Medulla oblongata (tissue), 1 donor: ENCODE data around the gene ACSM6.
A peak's percentile ranks its signal among the peaks of the same experiment; 100 is the strongest.

ENCODE experiments used
- DNase-seq: peaks from one replicate; pipeline ENCODE4 v3.0.0-alpha.2; 2015; ENCODE audit errors: extremely low spot score

The ACSM6 gene

DNA sequence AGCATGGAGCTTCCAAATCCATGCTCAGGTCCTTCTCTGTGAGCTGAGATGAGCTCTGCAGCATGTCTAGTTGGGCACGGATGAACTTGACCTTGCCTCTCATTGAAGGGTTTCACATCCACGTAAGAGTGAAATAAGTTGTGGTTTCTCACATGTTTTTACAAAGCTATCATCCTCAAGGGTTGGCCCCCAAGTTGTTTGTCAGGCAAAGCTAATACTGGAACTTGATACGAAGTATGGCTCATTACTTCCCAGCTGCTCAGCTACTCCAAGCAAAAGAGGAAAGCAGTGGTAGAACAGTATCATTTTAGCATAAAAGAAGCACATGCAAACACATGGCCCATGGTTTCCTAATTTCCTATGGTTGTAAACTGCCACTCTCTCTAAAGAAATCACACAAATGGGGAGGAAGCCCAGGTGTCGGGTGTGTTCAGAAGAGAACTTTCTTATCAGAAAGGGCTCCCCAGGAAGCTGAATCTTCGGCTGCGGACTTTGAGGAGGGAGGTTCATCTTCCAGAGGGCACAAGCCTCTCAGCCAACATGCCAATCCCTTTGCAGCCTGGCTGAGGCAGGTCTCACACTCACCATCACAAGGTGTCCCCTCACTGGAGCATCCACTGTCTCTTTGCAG, 51.5 kb downstream of the ACSM6 start:
- no peak for DNase-seq

DNA sequence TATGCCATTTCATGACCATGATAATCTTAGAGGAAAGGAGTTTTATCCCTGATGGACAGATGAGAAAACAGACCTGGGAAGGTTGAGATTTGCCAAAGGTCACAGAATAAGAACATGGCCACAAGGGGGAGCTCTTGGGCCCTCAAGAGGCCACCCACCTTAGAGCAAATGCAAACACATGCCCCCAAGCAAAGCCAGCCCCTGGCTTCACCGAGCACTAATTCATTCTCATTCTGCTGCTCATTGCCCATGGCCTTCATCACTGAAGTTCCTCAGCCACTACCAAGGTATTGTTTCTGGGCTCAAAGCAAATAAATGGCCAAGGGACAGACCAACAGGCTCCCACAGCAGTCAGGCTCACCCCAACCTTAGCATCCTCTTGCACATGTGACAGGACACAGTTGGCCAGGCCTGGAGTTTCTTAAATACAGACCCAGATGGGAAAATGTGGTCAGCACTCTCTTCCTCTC, 52.6 kb downstream of the ACSM6 start:
- peak; percentile 71 for DNase-seq

DNA sequence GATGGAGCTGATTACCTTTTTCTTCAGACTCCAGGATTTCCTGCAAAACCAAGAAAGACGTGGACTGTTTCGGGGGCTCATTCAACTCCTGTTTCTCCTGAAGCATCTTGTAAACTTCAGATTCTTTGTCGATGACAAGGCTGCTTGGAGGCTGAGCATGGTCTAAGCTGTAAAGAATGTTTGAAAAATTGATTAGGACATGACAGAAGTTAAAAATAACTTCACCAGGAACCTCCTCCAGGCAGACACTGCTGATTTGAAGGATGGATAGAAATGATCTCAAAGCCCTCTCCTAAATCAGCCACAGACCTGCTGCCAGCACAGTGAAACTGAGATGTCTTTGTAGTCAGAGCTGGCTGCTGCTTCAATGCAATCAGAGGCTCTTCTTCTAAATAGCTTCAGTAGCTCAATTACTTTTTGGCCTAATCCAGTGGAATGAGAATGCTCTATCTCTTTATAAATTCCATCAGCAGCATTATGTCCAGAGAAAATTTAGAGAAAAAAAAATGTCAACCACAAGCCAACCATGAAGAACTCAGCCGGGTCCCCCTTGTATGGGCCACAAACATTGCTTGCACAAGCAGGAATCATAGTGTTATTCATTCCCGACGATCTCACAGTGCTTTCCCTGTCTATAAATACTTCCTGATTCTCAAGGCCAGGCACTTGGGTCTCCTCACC, 53.3 kb downstream of the ACSM6 start:
- DNase-seq, result no peak

DNA sequence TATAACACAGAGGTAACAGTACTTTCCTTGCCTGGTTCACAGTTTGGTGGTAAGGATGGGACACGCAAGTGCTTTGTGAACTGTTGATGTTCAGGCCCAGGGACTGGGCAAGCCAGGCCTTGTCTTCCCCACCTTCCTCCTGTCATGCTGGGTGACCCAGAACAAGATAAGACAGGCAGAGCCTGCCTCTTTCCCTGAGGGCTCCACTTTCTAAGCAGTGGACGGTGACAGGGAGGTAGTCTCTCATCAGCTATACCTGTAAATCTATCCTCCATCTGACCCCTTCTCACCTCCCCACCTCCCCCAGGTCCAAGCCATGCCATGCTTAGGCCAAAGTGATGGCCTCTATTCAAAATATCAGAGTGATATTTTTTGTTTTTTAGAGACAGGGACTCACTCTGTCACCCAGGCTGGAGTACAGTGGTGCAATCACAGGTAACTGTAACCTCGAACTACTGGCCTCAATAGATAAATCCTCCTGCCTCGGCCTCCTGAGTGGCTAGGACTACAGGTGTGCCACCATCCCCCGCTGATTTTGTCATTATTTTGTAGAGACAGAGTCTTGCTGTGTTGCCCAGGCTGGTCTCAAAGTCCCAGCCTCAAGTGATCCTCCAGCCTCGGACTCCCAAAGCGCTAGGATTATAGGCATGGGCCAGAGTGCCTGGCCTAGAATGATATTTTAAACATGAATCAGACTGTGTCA, 54.0 kb downstream of the ACSM6 start:
- DNase-seq, result no peak

DNA sequence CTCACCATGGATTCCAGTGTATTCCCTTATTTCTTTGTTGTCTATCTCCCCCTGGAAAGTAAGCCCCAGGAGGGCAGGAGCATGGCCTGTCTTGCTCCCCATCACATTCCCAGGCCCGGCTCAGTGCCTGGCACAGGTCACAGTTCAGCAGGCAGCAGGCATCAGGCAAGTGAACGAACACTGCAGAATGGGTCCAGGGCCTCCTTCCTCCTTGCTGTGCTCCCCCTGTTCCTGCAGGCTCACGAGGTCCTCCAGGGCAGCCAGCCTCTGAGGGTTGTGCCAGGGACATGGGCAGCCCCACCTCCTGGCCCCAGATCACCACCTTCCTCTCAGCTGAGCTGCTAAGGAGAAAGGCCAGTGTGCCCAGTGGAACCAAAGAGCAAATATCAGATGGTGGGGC, 55.0 kb downstream of the ACSM6 start:
- no peak for DNase-seq

DNA sequence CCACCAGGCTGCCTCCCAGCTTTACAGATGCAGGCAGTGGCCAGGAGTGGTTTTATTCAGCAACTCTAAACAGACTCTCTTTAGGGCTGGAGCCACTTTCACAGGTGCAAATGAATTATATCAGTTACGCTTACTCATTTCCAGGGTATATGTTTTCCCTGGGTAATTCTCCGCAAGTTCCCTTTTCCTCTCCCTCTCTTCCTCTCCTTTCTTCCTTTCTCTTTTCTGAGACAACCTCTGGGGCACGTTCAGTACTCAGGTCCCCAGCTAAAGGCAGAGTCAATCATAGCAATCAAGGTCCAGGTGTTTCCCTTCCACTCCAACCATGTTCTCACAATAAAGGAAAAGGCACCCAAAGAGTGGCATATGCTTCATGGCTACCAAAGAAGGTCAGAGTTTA, 55.4 kb downstream of the ACSM6 start:
- DNase-seq, result no peak

DNA sequence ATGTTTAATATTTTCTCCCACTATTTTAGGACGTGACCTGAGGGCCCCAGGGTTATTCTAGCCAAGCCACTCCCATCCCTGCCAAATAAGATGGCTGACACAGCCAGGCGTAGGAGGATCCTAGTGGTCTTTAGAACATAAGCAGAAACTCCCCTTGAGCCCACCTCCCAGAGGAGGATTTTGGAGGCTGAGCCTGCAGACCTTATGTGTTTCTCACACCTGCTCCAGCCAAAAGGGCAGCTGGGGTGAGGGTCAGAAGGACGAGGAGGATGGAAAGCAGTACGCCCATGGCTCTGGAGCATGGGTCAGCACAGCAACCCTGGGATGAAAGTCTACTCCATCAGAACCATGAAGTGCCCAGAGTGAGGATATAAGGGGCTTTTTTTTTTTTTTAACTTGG, 56.8 kb downstream of the ACSM6 start:
- DNase-seq, result no peak

DNA sequence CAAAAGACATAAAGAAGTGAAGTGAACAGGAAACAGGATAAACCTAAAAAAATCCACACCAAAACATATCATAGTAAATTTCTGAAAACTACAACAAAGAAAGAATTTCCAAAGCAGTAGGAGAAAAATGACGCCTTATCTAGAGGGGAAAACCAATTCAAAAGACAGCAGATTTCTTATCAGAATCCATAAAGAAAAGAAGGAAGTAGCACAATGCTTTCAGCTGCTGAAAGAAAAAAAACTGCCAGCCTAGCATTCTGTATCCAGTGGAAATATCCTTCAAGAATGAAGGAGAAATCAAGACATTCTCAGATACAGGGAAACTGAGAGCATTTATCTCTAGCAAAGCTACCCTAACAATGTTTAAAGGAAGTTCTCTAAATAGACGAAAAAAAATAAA, 59.0 kb downstream of the ACSM6 start:
- DNase-seq, result no peak

DNA sequence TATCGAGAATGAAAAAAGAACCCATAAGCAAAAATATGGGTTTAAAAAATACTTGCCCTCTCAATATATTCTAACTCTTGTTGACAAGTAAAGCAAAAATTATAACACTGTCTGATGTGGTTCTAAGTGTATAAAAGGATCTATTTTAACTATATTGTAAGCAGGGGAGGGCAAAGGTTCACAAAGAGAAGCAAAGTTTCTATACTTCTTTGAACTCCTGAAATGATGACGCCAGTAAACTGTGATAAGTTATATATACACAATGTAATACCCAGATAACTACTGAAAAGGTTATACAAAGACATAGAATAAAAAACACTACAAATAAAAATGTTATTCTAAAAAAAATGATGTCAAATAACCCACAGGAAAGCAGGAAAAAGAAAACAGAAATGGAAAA, 59.6 kb downstream of the ACSM6 start:
- DNase-seq, result no peak

DNA sequence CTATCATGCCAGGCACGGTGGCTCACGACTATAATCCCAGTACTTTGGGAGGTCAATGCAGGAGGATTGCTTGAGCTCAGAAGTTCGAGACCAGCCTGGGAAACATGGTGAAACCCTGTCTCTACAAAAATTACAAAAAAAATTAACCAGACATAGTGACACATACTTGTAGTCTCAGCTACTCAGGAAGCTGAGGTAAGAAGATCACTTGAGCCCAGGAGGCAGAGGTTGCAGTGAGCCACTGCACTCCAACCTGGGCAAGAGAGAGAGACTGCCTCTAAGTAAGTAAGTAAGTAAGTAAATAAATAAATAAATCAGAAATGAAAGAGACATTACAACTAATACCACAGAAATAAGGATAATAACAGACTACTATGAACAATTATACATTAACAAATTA, 60.6 kb downstream of the ACSM6 start:
- no peak for DNase-seq

DNA sequence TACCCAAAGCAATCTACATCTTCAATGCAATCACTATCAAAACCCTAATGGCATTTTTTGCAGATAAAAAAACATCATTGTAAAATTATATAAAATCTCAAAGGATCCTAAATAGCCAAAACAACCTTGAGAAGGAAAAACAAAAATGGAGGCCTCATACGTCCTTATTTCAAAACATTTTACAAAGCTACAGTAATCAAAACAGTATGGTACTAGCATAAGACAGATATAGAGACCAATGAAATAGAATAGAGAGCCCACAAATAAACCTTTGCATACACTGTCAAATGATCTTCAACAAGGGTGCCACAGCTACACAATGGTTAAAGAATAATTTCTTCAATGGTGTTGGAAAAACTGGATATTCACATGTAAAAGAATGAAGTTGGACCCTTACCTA, 62.2 kb downstream of the ACSM6 start:
- no peak for DNase-seq

DNA sequence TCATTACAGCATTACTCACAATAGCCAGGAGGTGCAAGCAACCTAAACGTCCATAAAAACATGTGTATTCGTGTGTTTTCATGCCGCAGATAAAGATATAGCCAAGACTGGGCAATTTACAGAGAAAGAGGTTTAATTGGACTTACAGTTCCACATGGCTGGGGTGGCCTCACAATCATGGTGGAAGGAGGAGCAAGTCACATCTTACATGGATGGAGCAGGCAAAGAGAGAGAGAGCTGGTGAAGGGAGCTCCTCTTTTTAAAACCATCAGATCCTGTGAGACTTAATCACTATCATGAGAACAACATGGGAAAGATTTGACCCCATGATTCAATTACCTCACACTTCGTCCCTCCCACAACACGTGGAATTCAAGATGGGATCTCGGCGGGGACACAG, 63.8 kb downstream of the ACSM6 start:
- no peak for DNase-seq

DNA sequence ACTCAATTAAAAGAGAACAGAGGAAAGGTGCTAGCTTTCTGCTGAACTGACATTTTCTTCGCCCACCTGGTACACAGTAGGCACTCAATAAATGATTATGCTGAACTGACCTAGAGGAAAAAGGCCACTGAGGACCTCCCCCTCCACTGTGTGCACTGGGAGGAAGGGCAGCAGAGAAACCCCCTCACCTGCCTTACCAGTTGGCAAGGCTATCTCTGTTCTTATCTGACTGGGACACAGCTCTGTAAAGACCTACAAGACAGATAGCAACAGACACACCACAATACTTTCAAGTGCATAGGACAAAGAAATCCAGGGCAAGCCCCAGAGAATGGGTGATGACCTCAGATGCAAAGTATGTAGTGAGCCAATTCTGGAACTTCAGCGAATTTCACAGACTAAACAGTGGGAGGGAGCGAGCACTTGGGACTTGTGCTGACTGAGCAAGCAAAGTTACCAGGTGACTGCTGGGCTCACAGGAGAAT, 66.4 kb downstream of the ACSM6 start:
- DNase-seq, result no peak

DNA sequence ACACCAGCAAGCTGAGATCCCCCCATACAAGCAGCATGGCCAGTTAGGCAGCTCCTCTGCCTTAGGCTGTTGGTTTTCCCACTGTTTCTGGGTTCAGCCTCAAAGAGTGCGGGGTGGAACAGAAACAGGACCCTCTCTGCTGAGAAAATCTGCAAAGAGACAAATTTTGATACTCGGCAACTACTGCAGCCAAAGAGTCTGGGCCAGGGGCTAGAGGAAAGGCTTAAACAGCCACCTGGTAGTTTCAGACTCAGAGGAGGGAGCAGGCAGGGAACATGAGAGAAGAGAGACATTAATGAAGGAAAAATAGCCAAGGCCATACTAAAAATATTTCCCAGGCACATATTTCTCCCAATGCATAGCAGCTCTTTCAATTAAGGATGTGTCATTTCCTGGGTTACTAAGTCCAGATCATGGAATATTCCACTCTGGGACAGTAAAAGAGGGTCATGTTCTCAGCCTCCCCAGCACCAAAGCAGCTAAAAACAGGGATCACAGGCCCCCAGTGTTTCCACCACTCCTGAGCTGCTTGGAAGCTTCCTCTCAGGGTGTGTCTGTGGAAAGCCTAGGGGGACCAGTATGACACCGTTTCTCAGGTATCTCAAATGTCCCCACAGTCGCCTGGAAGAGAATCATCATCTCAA, 67.0 kb downstream of the ACSM6 start:
- DNase-seq, result no peak

DNA sequence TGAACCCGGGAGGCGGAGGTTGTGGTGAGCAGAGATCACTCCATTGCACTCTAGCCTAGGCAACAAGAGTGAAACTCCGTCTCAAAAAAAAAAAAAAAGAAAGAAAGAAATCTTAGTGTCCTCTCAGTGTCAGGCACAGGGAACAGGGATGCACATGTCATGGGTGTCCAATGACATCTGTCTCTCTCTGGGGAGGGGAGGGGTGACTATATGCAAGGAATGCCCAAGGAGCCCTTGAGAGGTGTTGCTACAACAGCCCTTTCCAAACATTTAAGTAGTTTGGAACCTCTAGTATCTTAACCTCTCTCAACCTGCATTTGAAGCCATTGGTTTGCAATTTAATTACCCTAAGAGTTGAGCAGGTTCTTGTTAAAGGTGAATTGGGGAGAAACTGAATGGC, 67.9 kb downstream of the ACSM6 start:
- DNase-seq, result no peak

DNA sequence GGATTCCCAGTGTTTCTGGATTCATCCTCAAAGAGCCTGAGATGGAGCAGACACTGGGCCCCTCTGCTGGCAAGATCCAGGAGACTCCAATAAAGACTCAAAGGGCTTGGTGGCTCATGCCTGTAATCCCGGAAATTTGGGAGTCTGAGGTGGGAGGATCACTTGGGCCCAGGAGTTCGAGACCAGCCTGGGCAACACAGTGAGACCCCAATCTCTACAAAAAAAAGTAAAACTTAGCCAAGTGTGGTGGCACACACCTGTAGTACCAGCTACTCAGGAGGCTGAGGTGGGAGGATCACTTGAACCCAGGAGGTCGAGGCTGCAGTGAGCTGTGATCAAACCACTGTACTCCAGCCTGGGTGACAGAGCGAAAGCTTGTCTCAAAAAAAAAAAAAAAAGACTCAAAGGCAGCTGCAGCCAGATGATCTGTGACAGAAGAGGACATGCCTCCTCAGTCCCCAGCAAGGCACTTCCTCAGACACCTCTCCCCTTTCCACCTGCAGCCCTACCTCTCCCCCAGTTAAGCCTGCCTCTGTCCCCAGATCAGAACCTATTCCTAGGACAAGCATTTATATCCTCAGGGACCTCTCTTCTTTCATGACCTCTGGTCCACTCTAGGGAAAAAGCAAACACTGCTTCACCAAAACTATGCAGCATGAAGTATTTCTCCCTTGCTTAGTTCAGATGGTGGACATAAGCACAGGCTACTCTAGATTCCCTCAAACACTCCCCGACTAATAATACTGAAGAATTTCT, 68.9 kb downstream of the ACSM6 start:
- DNase-seq, result no peak

DNA sequence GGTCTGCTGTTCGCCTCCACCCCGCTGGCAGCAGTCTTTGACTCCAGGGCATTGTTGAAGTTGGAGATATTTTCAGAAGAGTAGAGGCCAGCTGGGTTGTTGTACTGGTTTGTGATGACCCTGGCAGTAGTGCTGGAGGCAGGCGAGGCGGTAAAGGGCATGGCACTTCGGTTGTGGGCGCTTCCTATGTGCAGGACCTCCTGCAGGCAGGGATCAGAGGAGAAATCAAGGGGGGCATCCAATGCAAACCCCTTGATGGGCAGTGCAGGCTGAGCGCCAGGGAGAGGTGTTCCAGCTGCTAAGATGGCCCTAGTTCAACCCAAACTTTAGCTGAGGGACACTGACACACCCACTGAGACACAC, 69.8 kb downstream of the ACSM6 start:
- DNase-seq, result no peak

DNA sequence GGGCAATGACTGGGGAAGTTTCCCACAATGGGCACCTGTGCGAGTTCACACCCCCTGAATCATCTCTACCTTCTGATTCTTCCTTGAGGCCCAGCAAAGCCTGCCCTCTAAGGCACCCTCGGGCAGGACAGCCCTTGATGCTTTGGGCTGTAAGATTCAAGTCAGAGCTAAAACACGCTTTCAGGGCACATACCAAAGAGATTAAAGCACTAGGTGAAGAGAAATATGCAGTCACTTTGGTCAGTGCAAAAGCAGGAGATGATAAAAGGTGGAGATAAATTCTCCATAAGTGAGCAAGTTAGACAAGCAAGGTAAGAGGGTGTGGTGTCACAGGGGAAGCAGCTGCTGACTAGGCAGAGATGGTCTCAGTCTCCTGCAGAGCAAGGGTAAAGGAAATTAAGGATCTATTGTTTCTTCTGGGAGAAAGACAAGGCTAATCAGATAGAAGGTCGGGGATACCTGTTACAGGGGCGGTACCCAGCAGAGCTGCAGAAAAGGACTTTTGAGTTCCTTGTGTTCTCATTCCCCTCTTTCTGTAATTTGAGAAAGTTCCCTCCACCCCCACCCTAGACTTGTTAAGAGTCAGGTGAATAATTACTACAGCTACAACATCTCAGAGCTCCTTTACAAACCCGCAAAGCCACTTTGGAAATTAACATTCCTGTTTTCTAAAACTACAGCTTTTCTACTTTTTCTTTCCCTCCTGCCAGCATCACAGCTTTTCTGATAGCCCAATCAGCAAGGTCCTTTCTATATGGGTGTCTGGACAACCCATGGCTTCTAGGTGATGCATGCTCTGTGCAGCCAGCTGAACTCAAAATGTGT, 70.4 kb downstream of the ACSM6 start:
- DNase-seq, result no peak

DNA sequence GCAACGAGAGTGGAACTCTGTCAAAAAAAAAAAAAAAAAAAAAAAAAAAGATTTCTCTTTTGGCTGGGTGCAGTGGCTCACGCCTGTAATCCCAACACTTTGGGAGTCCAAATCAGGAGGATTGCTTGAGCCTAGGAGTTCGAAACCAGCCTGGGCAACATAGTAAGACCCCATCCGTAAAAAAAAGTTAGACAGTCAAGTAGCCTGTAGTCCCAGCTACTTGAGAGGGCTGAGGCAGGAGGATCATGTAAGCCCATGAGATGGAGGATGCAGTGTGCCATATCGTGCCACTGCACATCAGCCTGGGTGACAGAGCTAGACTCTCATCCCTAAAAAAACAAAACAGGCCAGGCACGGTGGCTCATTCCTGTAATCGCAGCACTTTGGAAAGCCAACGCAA, 71.5 kb downstream of the ACSM6 start:
- DNase-seq, result no peak

DNA sequence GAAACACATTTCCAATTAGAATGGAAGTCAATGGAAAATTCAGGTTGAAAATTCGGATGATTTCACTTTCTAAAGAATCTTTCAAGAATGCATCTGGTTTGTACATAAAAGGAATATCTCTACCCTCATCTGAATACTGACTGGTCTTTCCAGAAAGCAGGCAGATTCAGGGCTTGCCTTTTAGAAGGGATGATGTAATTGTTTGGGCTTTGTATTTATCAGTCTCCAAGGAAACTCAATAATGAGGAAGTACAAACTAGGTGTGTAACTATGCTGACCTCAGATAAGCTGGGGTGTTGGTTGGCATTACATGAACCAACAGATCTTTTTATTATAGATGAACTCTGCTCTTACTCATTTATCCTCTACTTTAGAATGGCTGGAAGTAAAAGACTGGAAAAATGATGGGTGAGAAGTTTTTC, 72.6 kb downstream of the ACSM6 start:
- no peak for DNase-seq

DNA sequence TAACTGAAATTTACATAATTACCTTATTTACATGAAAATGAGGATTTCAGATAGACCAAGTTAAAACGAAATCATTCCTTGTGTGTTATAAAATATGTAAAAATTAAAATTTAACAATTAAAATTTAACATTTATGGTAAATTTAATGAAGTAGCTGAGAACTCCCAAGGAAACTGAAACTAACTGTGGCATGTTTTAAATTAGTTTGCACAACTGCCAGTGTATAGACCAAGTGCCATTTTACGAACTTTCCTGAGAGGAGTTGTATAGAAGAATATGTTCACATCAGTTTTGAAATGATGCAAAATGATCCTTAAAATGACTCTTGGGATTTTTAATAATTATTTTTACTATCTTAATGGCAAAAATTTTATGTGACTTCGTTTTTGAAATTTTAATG, 73.2 kb downstream of the ACSM6 start:
- DNase-seq, result no peak
